HEK293 (cell line): ENCODE data around the gene CENPM.

Experiments
- CTCF ChIA-PET: fragments of 350-600 bp; formaldehyde crosslinking; extraction: SDS; loops from one replicate; lab custom pipeline; 2021; ENCODE audit warnings: antibody characterized with exemption; lab: Yijun Ruan, JAX
- POLR2A ChIA-PET: fragments of 300-600 bp; formaldehyde crosslinking; extraction: SDS; loops from one replicate; lab custom pipeline; 2020; ENCODE audit warnings: antibody characterized with exemption, inconsistent platforms; lab: Yijun Ruan, JAX
- H3K27ac ChIP-seq: fragments of 200-500 bp; sonication (Bioruptor generic); 2 replicates; pipeline ENCODE4 v1.5.1; 2014; ENCODE audit warnings: low read depth, low read length, control low read depth, inconsistent platforms; ENCODE audit errors: extremely low read depth
- H3K36me3 ChIP-seq, 2 experiments: fragments of 200-500 bp in 1 of 2; sonication (Bioruptor generic) in 1 of 2; 1 replicate in 1 of 2; 2 replicates in 1 of 2; pipeline ENCODE4 v1.5.1; 2014 to 2017; ENCODE audit warnings: inconsistent platforms in 2 of 2, low read length in 2 of 2; ENCODE audit not compliant: control insufficient read depth in 2 of 2, insufficient read depth in 1 of 2
- H3K4me1 ChIP-seq: fragments of 200-500 bp; sonication (Bioruptor generic); 2 replicates; pipeline ENCODE4 v1.5.1; 2014; ENCODE audit warnings: mild to moderate bottlenecking, low read length, inconsistent platforms; ENCODE audit not compliant: control insufficient read depth, insufficient read depth
- H3K4me3 ChIP-seq: 2 replicates; pipeline ENCODE4 v1.5.1; 2011; ENCODE audit warnings: low read depth, mild to moderate bottlenecking, control low read depth, low read length, moderate library complexity
- H3K9me3 ChIP-seq: fragments of 200-500 bp; sonication (Bioruptor generic); 2 replicates; pipeline ENCODE4 v1.5.1; 2014; ENCODE audit warnings: low read depth, low read length, inconsistent platforms; ENCODE audit not compliant: control insufficient read depth, insufficient read depth
- ELK4 ChIP-seq: IDR thresholded peaks from 2 replicates; pipeline ENCODE4 v1.6.1; 2011; ENCODE audit warnings: mild to moderate bottlenecking, low read depth, low read length, borderline replicate concordance
- GLIS1 ChIP-seq: fragments of 450-650 bp; formaldehyde crosslinking; IDR thresholded peaks from 2 replicates; pipeline ENCODE4 v1.5.1; 2016; ENCODE audit warnings: missing biosample characterization, missing genetic modification characterization
- HIC1 ChIP-seq: fragments of 450-650 bp; formaldehyde crosslinking; IDR thresholded peaks from 2 replicates; pipeline ENCODE4 v1.5.1; 2016; ENCODE audit warnings: missing biosample characterization, missing genetic modification characterization
- INSM2 ChIP-seq: fragments of 450-650 bp; formaldehyde crosslinking; IDR thresholded peaks from 2 replicates; pipeline ENCODE4 v1.5.1; 2016; ENCODE audit warnings: missing biosample characterization, missing genetic modification characterization
- KLF16 ChIP-seq: fragments of 450-650 bp; formaldehyde crosslinking; IDR thresholded peaks from 2 replicates; pipeline ENCODE4 v1.5.1; 2017; ENCODE audit warnings: missing biosample characterization, missing genetic modification characterization
- MEIS1 ChIP-seq: sonication (generic); formaldehyde crosslinking; IDR thresholded peaks from 2 replicates; pipeline ENCODE4 v1.8.1; 2022; ENCODE audit warnings: missing genetic modification reagents, mild to moderate bottlenecking, borderline replicate concordance
- PATZ1 ChIP-seq: fragments of 450-650 bp; formaldehyde crosslinking; IDR thresholded peaks from 2 replicates; pipeline ENCODE4 v1.5.1; 2016; ENCODE audit warnings: missing biosample characterization, missing genetic modification characterization
- SCRT1 ChIP-seq: fragments of 450-650 bp; formaldehyde crosslinking; IDR thresholded peaks from 2 replicates; pipeline ENCODE4 v1.5.1; 2016; ENCODE audit warnings: missing biosample characterization, missing genetic modification characterization, borderline replicate concordance
- SCRT2 ChIP-seq: fragments of 450-650 bp; formaldehyde crosslinking; IDR thresholded peaks from 2 replicates; pipeline ENCODE4 v1.5.1; 2016; ENCODE audit warnings: missing biosample characterization, missing genetic modification characterization
- ZBTB11 ChIP-seq: fragments of 450-650 bp; formaldehyde crosslinking; conservative IDR thresholded peaks from 2 replicates; pipeline ENCODE4 v1.5.1; 2016; ENCODE audit warnings: low read depth, missing biosample characterization, missing genetic modification characterization
- ZBTB8A ChIP-seq: fragments of 450-650 bp; formaldehyde crosslinking; IDR thresholded peaks from 2 replicates; pipeline ENCODE4 v1.5.1; 2016; ENCODE audit warnings: missing biosample characterization, missing genetic modification characterization
- ZIC2 ChIP-seq: fragments of 450-650 bp; formaldehyde crosslinking; IDR thresholded peaks from 2 replicates; pipeline ENCODE4 v1.5.1; 2016; ENCODE audit warnings: missing biosample characterization, missing genetic modification characterization
- ZNF18 ChIP-seq: fragments of 450-650 bp; formaldehyde crosslinking; IDR thresholded peaks from 2 replicates; pipeline ENCODE4 v1.5.1; 2016; ENCODE audit warnings: missing biosample characterization, missing genetic modification characterization
- ZNF24 ChIP-seq: fragments of 450-650 bp; formaldehyde crosslinking; IDR thresholded peaks from 2 replicates; pipeline ENCODE4 v1.5.1; 2016; ENCODE audit warnings: missing biosample characterization, missing genetic modification characterization
- ZNF335 ChIP-seq: fragments of 450-650 bp; formaldehyde crosslinking; conservative IDR thresholded peaks from 2 replicates; pipeline ENCODE4 v1.5.1; 2016; ENCODE audit warnings: missing biosample characterization, missing genetic modification characterization
- ZNF449 ChIP-seq: fragments of 450-650 bp; formaldehyde crosslinking; IDR thresholded peaks from 2 replicates; pipeline ENCODE4 v1.5.1; 2017; ENCODE audit warnings: missing biosample characterization, mild to moderate bottlenecking, missing genetic modification characterization, moderate library complexity
- ZNF560 ChIP-seq: fragments of 450-650 bp; formaldehyde crosslinking; IDR thresholded peaks from 2 replicates; pipeline ENCODE4 v1.5.1; 2017; ENCODE audit warnings: missing biosample characterization, missing genetic modification characterization, borderline replicate concordance
- ZNF785 ChIP-seq: fragments of 450-650 bp; formaldehyde crosslinking; IDR thresholded peaks from 2 replicates; pipeline ENCODE4 v1.5.1; 2016; ENCODE audit warnings: missing biosample characterization, missing genetic modification characterization
- ZNF792 ChIP-seq: fragments of 450-650 bp; formaldehyde crosslinking; IDR thresholded peaks from 2 replicates; pipeline ENCODE4 v1.5.1; 2016; ENCODE audit warnings: missing biosample characterization, missing genetic modification characterization
- ZSCAN30 ChIP-seq: fragments of 450-650 bp; IDR thresholded peaks from 2 replicates; pipeline ENCODE4 v1.5.1; 2018; ENCODE audit warnings: missing biosample characterization, mild to moderate bottlenecking, missing genetic modification characterization, moderate library complexity
- ZXDB ChIP-seq: fragments of 450-650 bp; formaldehyde crosslinking; IDR thresholded peaks from 2 replicates; pipeline ENCODE4 v1.5.1; 2016; ENCODE audit warnings: missing biosample characterization, missing genetic modification characterization

CENPM gene

GRCh38 chr22:41902932-41903421 is 44.0 kb downstream of the CENPM start:
- Histone ChIP-seq H3K9me3 (no peaks in the 10 kb centered on the region), H3K4me1 (no peaks in the 10 kb centered on the region), H3K36me3 (peaks cover 10 to 81% of the 10 kb centered on the region in 2 experiments; a peak in 2 of 3 replicates), H3K4me3 (no peak overlapping the region), H3K27ac (no peak overlapping the region)
- POLR2A ChIA-PET, result interaction anchor here (1.0 to 1.2 kb wide), 3 partner anchors 9 to 12 kb away, joined by 3 to 4 read pairs (median 3); partner anchors contain the start of gene SHISA8
- TF ChIP-seq SCRT1 (tag by site-specific recombination) (peak; percentile 94), SCRT2 (tag by site-specific recombination) (peak; percentile 87), ZNF18 (tag by site-specific recombination) (no peak), ZNF560 (tag by site-specific recombination) (no peak), ZBTB8A (peak; percentile 39; the same call in 1 of the 2 replicates), HIC1 (peak; percentile 81), ZSCAN30 (tag by site-specific recombination) (no peak), ZIC2 (tag by site-specific recombination) (peak; percentile 98), ELK4 (no peak), KLF16 (tag by site-specific recombination) (no peak), ZNF792 (tag by site-specific recombination) (peak; percentile 88; the same call in 1 of the 2 replicates)
- CTCF ChIA-PET, result interaction anchor here (0.6 to 2.9 kb wide), 2 partner anchors 21 to 206 kb away, joined by 3 to 13 read pairs; no protein-coding TSS in a partner anchor

GRCh38 chr22:41902016-41902415 is 44.9 kb downstream of the CENPM start:
- Histone ChIP-seq H3K4me3 (no peak overlapping the region), H3K4me1 (no peaks in the 10 kb centered on the region), H3K9me3 (no peaks in the 10 kb centered on the region), H3K27ac (no peak overlapping the region), H3K36me3 (peaks cover 12 to 80% of the 10 kb centered on the region in 2 experiments; a peak in 2 of 3 replicates)
- CTCF ChIA-PET, result interaction anchor here (1.2 kb wide), 1 partner anchor 39 kb away, joined by 3 read pairs; no protein-coding TSS in a partner anchor
- TF ChIP-seq MEIS1 (no peak), ZXDB (tag by site-specific recombination) (no peak), ZNF449 (tag by site-specific recombination) (no peak), INSM2 (tag by site-specific recombination) (no peak), GLIS1 (tag by site-specific recombination) (no peak), ZNF785 (tag by site-specific recombination) (no peak), PATZ1 (no peak), ZNF335 (tag by site-specific recombination) (no peak), ZBTB11 (tag by site-specific recombination) (no peak), ZNF24 (tag by site-specific recombination) (no peak)
- POLR2A ChIA-PET, result no interaction called here
